Mesothelial cell of epicardium (in vitro differentiated cells): ENCODE measurements around the gene MICAL1. TPM values are rescaled to one million over a fixed set of nuclear protein-coding genes. Genes with fewer than 3 reads are reported as not detected.
"Not testable (repeated sequence)": the region's sequence is repeated elsewhere in the genome, so short reads cannot be mapped to it uniquely, and the experiment has no call there.

ENCODE experiments used
- DNase-seq, 2 experiments: peaks; one replicate each; pipeline ENCODE4 v3.0.0; 2021; ENCODE audit warnings: low spot score in 2 of 2; ENCODE audit not compliant: unreplicated experiment in 2 of 2
- H3K27ac Mint-ChIP-seq: 2 replicates; pipeline ENCODE4 v1.8.0; 2021; ENCODE audit warnings: mixed read lengths
- H3K27me3 Mint-ChIP-seq: 2 replicates; pipeline ENCODE4 v1.8.0; 2021; ENCODE audit warnings: low read depth, mixed read lengths
- H3K36me3 Mint-ChIP-seq: 2 replicates; pipeline ENCODE4 v1.8.0; 2021; ENCODE audit warnings: mixed read lengths
- H3K4me1 Mint-ChIP-seq: 2 replicates; pipeline ENCODE4 v1.8.0; 2021; ENCODE audit warnings: mixed read lengths
- H3K4me3 Mint-ChIP-seq: 2 replicates; pipeline ENCODE4 v1.8.0; 2021; ENCODE audit warnings: mild to moderate bottlenecking, moderate library complexity, mixed read lengths
- H3K9me3 Mint-ChIP-seq: 2 replicates; pipeline ENCODE4 v1.8.0; 2021; ENCODE audit warnings: mixed read lengths
- CTCF ChIP-seq: fragments of 200-600 bp; sonication (generic); IDR thresholded peaks from one replicate; pipeline ENCODE4 v1.5.0; 2021; ENCODE audit warnings: antibody characterized with exemption; ENCODE audit not compliant: unreplicated experiment
- total RNA-seq: library from RNA; stranded (reverse); gene quantifications from 3 replicates; pipeline ENCODE4 v1.2.1, GENCODE V29; 2021

The MICAL1 gene
- total RNA-seq, 1 donor from 2014 or later, result 29.6 TPM

GRCh38 chr6:109469591-109470189 lies 14.1 kb upstream of the MICAL1 start:
- Mint-ChIP-seq H3K27me3 (no peaks in the 10 kb centered on the region), H3K4me1 (no peaks in the 10 kb centered on the region), H3K9me3 (no peaks in the 10 kb centered on the region), H3K36me3 (peaks cover 43% of the 10 kb centered on the region), H3K27ac (no peak overlapping the region), H3K4me3 (no peak overlapping the region)
- DNase-seq, result no peak
- TF ChIP-seq CTCF, result no peak

- H3K36me3 Mint-ChIP-seq, result peaks cover 39% of the 10 kb centered on the region
- DNase-seq, result no peak
- no peaks in the 10 kb centered on the region for H3K4me1 Mint-ChIP-seq
Measured at GRCh38 chr6:109467696-109468095, 12.1 kb upstream of the MICAL1 start.

GRCh38 chr6:109466212-109466923 lies 10.8 kb upstream of the MICAL1 start:
- Mint-ChIP-seq H3K4me3 (no peak overlapping the region), H3K27ac (no peak overlapping the region), H3K36me3 (peaks cover 36% of the 10 kb centered on the region), H3K27me3 (no peaks in the 10 kb centered on the region), H3K9me3 (no peaks in the 10 kb centered on the region), H3K4me1 (no peaks in the 10 kb centered on the region)
- no peak for DNase-seq
- no peak for TF ChIP-seq CTCF

More at GRCh38 chr6:109467696-109468095, 12.1 kb upstream of the MICAL1 start:
- TF ChIP-seq CTCF, result no peak
- Mint-ChIP-seq H3K4me3 (no peak overlapping the region), H3K9me3 (no peaks in the 10 kb centered on the region), H3K27ac (no peak overlapping the region), H3K27me3 (no peaks in the 10 kb centered on the region)

- H3K27me3 Mint-ChIP-seq, result no peaks in the 10 kb centered on the region
- H3K4me1 Mint-ChIP-seq, result no peaks in the 10 kb centered on the region
- TF ChIP-seq CTCF, result no peak
- H3K9me3 Mint-ChIP-seq, result no peaks in the 10 kb centered on the region
- peaks cover 39% of the 10 kb centered on the region for H3K36me3 Mint-ChIP-seq
- no peak overlapping the region for H3K27ac Mint-ChIP-seq
- DNase-seq, result no peak
- no peak overlapping the region for H3K4me3 Mint-ChIP-seq
Measured at GRCh38 chr6:109465772-109466171, 10.2 kb upstream of the MICAL1 start.

GRCh38 chr6:109461733-109462526 lies 6.4 kb upstream of the MICAL1 start:
- Mint-ChIP-seq H3K36me3 (peaks cover 27% of the 10 kb centered on the region), H3K4me1 (no peaks in the 10 kb centered on the region), H3K9me3 (no peaks in the 10 kb centered on the region), H3K4me3 (no peak overlapping the region), H3K27ac (no peak overlapping the region), H3K27me3 (peaks cover 9% of the 10 kb centered on the region)
- DNase-seq, result no peak
- no peak for TF ChIP-seq CTCF

- not testable (repeated sequence) for DNase-seq, H3K4me1 Mint-ChIP-seq, H3K9me3 Mint-ChIP-seq, H3K4me3 Mint-ChIP-seq, H3K27ac Mint-ChIP-seq
- Mint-ChIP-seq H3K36me3 (peaks cover 27% of the 10 kb centered on the region), H3K27me3 (peaks cover 16% of the 10 kb centered on the region)
Measured at GRCh38 chr6:109461205-109461604, 5.6 kb upstream of the MICAL1 start.
